Activated CD4-positive, alpha-beta memory T cell treated with anti-CD3 and anti-CD28 coated beads for 36 hours (primary cell): Measurements from ENCODE around the gene GADL1. TPM values are rescaled to one million over a fixed set of nuclear protein-coding genes. Genes with fewer than 3 reads are reported as not detected.

Experiments used
- CTCF ChIA-PET: fragments of 350-600 bp; sonication (Branson Sonifier 250); formaldehyde crosslinking; loops from one replicate; lab custom pipeline; 2021; ENCODE audit warnings: antibody characterized with exemption, inconsistent platforms; lab: Charles Lee
- POLR2A ChIA-PET: fragments of 350-600 bp; sonication (Branson Sonifier 250); formaldehyde crosslinking; loops from one replicate; lab custom pipeline; 2021; ENCODE audit warnings: antibody characterized with exemption; lab: Charles Lee
- DNase-seq: peaks from one replicate; pipeline ENCODE4 v3.0.0-alpha.2; 2020
- H3K27ac Mint-ChIP-seq: one replicate; pipeline ENCODE4 v1.8.0; 2021; ENCODE audit warnings: mixed read lengths
- H3K27me3 Mint-ChIP-seq: one replicate; pipeline ENCODE4 v1.8.0; 2021; ENCODE audit warnings: mixed read lengths
- H3K36me3 Mint-ChIP-seq: one replicate; pipeline ENCODE4 v1.8.0; 2021; ENCODE audit warnings: mixed read lengths
- H3K4me1 Mint-ChIP-seq: one replicate; pipeline ENCODE4 v1.8.0; 2021; ENCODE audit warnings: low read depth, mixed read lengths
- H3K4me3 Mint-ChIP-seq: one replicate; pipeline ENCODE4 v1.8.0; 2021; ENCODE audit warnings: mild to moderate bottlenecking, mixed read lengths
- H3K9me3 Mint-ChIP-seq: one replicate; pipeline ENCODE4 v1.8.0; 2021; ENCODE audit warnings: mixed read lengths
- intact Hi-C: fragments of 100-400 bp; cut with micrococcal nuclease; formaldehyde crosslinking; loops from one replicate; pipeline ENCODE4 v1.15.1; 2023
- total RNA-seq, 2 experiments: library from RNA; stranded (reverse); gene quantifications; one replicate each; pipeline ENCODE4 v1.2.3, GENCODE V29; 2021

GADL1 gene
- total RNA-seq, 2 experiments from 2014 or later = not detected

- H3K4me1 Mint-ChIP-seq = no peaks in the 10 kb centered on the region
- ChIA-PET CTCF (no interaction called here), POLR2A (no interaction called here)
- no peak overlapping the region for H3K27ac Mint-ChIP-seq
- H3K27me3 Mint-ChIP-seq = peaks cover 3% of the 10 kb centered on the region
- DNase-seq = no peak
- no peaks in the 10 kb centered on the region for H3K9me3 Mint-ChIP-seq
- H3K4me3 Mint-ChIP-seq = no peak overlapping the region
- intact Hi-C loops = no loop called here
- no peaks in the 10 kb centered on the region for H3K36me3 Mint-ChIP-seq
Measured at GRCh38 chr3:30871720-30872119, 22.7 kb downstream of the GADL1 start.

- Mint-ChIP-seq H3K4me1 (no peaks in the 10 kb centered on the region), H3K36me3 (no peaks in the 10 kb centered on the region), H3K9me3 (no peaks in the 10 kb centered on the region), H3K27me3 (peaks cover 4% of the 10 kb centered on the region), H3K27ac (no peak overlapping the region), H3K4me3 (no peak overlapping the region)
- ChIA-PET POLR2A (no interaction called here), CTCF (no interaction called here)
- DNase-seq = no peak
- intact Hi-C loops = no loop called here
Measured at GRCh38 chr3:30864836-30865235, 29.6 kb downstream of the GADL1 start.

GRCh38 chr3:30864132-30864531 is 30.3 kb downstream of the GADL1 start:
- H3K4me3 Mint-ChIP-seq = no peak overlapping the region
- H3K4me1 Mint-ChIP-seq = no peaks in the 10 kb centered on the region
- no peak overlapping the region for H3K27ac Mint-ChIP-seq
- ChIA-PET POLR2A (no interaction called here), CTCF (no interaction called here)
- intact Hi-C loops = no loop called here
- no peak for DNase-seq
- H3K27me3 Mint-ChIP-seq = peaks cover 4% of the 10 kb centered on the region
- no peaks in the 10 kb centered on the region for H3K36me3 Mint-ChIP-seq
- H3K9me3 Mint-ChIP-seq = no peaks in the 10 kb centered on the region

- Mint-ChIP-seq H3K4me1 (no peaks in the 10 kb centered on the region), H3K36me3 (no peaks in the 10 kb centered on the region), H3K4me3 (no peak overlapping the region), H3K27ac (no peak overlapping the region), H3K9me3 (no peaks in the 10 kb centered on the region), H3K27me3 (peaks cover 3% of the 10 kb centered on the region)
- intact Hi-C loops = no loop called here
- DNase-seq = no peak
- ChIA-PET CTCF (no interaction called here), POLR2A (no interaction called here)
Measured at GRCh38 chr3:30862004-30862403, 32.5 kb downstream of the GADL1 start.

- no peaks in the 10 kb centered on the region for H3K9me3 Mint-ChIP-seq
- H3K4me1 Mint-ChIP-seq = no peaks in the 10 kb centered on the region
- H3K4me3 Mint-ChIP-seq = no peak overlapping the region
- CTCF ChIA-PET = no interaction called here
- POLR2A ChIA-PET = interaction anchor here (0.6 kb wide), 1 partner anchor 363 kb away, joined by 3 read pairs; no protein-coding TSS in a partner anchor
- DNase-seq = no peak
- no peak overlapping the region for H3K27ac Mint-ChIP-seq
- no peaks in the 10 kb centered on the region for H3K36me3 Mint-ChIP-seq
- H3K27me3 Mint-ChIP-seq = no peaks in the 10 kb centered on the region
- intact Hi-C loops = no loop called here
Measured at GRCh38 chr3:30858894-30859389, 35.5 kb downstream of the GADL1 start.

- no peaks in the 10 kb centered on the region for H3K9me3 Mint-ChIP-seq
- H3K27ac Mint-ChIP-seq = no peak overlapping the region
- POLR2A ChIA-PET = no interaction called here
- intact Hi-C loops = no loop called here
- H3K36me3 Mint-ChIP-seq = no peaks in the 10 kb centered on the region
- H3K4me3 Mint-ChIP-seq = no peak overlapping the region
- no peaks in the 10 kb centered on the region for H3K27me3 Mint-ChIP-seq
- DNase-seq = no peak
- CTCF ChIA-PET = no interaction called here
- H3K4me1 Mint-ChIP-seq = no peaks in the 10 kb centered on the region
Measured at GRCh38 chr3:30855400-30856292, 38.8 kb downstream of the GADL1 start.

GRCh38 chr3:30852833-30853232 is 41.6 kb downstream of the GADL1 start:
- H3K27me3 Mint-ChIP-seq = no peaks in the 10 kb centered on the region
- CTCF ChIA-PET = no interaction called here
- no peak overlapping the region for H3K4me3 Mint-ChIP-seq
- H3K9me3 Mint-ChIP-seq = no peaks in the 10 kb centered on the region
- no peaks in the 10 kb centered on the region for H3K36me3 Mint-ChIP-seq
- no peak overlapping the region for H3K27ac Mint-ChIP-seq
- intact Hi-C loops = no loop called here
- POLR2A ChIA-PET = no interaction called here
- no peak for DNase-seq
- no peaks in the 10 kb centered on the region for H3K4me1 Mint-ChIP-seq

- Mint-ChIP-seq H3K4me1 (peaks cover 3% of the 10 kb centered on the region), H3K27ac (no peak overlapping the region), H3K27me3 (no peaks in the 10 kb centered on the region), H3K4me3 (no peak overlapping the region), H3K9me3 (no peaks in the 10 kb centered on the region), H3K36me3 (no peaks in the 10 kb centered on the region)
- intact Hi-C loops = no loop called here
- CTCF ChIA-PET = interaction anchor here (0.6 kb wide), 1 partner anchor 1170 kb away, joined by 3 read pairs; no protein-coding TSS in a partner anchor
- POLR2A ChIA-PET = no interaction called here
- no peak for DNase-seq
Measured at GRCh38 chr3:30848087-30848779, 46.2 kb downstream of the GADL1 start.

- CTCF ChIA-PET = no interaction called here
- no peak for DNase-seq
- no peaks in the 10 kb centered on the region for H3K27me3 Mint-ChIP-seq
- no peak overlapping the region for H3K4me3 Mint-ChIP-seq
- H3K36me3 Mint-ChIP-seq = no peaks in the 10 kb centered on the region
- intact Hi-C loops = no loop called here
- POLR2A ChIA-PET = no interaction called here
- H3K9me3 Mint-ChIP-seq = no peaks in the 10 kb centered on the region
- H3K4me1 Mint-ChIP-seq = peaks cover 3% of the 10 kb centered on the region
- H3K27ac Mint-ChIP-seq = no peak overlapping the region
Measured at GRCh38 chr3:30847592-30847991, 46.9 kb downstream of the GADL1 start.

- H3K27me3 Mint-ChIP-seq = peaks cover 2% of the 10 kb centered on the region
- POLR2A ChIA-PET = no interaction called here
- CTCF ChIA-PET = no interaction called here
- intact Hi-C loops = no loop called here
- no peaks in the 10 kb centered on the region for H3K9me3 Mint-ChIP-seq
- H3K4me3 Mint-ChIP-seq = no peak overlapping the region
- H3K36me3 Mint-ChIP-seq = no peaks in the 10 kb centered on the region
- DNase-seq = no peak
- no peak overlapping the region for H3K27ac Mint-ChIP-seq
- peaks cover 3% of the 10 kb centered on the region for H3K4me1 Mint-ChIP-seq
Measured at GRCh38 chr3:30845606-30846005, 48.9 kb downstream of the GADL1 start.

GRCh38 chr3:30843877-30844276 is 50.6 kb downstream of the GADL1 start:
- POLR2A ChIA-PET = no interaction called here
- DNase-seq = no peak
- H3K9me3 Mint-ChIP-seq = no peaks in the 10 kb centered on the region
- H3K4me3 Mint-ChIP-seq = no peak overlapping the region
- intact Hi-C loops = no loop called here
- H3K27me3 Mint-ChIP-seq = peaks cover 2% of the 10 kb centered on the region
- CTCF ChIA-PET = no interaction called here
- peaks cover 3% of the 10 kb centered on the region for H3K4me1 Mint-ChIP-seq
- no peak overlapping the region for H3K27ac Mint-ChIP-seq
- no peaks in the 10 kb centered on the region for H3K36me3 Mint-ChIP-seq

GRCh38 chr3:30836141-30836540 is 58.3 kb downstream of the GADL1 start:
- no peak for DNase-seq
- H3K4me1 Mint-ChIP-seq = no peaks in the 10 kb centered on the region
- POLR2A ChIA-PET = no interaction called here
- no peaks in the 10 kb centered on the region for H3K27me3 Mint-ChIP-seq
- H3K27ac Mint-ChIP-seq = no peak overlapping the region
- no peaks in the 10 kb centered on the region for H3K36me3 Mint-ChIP-seq
- CTCF ChIA-PET = no interaction called here
- intact Hi-C loops = no loop called here
- H3K4me3 Mint-ChIP-seq = no peak overlapping the region
- no peaks in the 10 kb centered on the region for H3K9me3 Mint-ChIP-seq
